MV-4-11 (cell line): Measurements from ENCODE around the gene IL2RG.

Experiments used
- DNase-seq: peaks from one replicate; lab custom pipeline; 2025; lab: John Stamatoyannopoulos, UW

Gene IL2RG

DNA sequence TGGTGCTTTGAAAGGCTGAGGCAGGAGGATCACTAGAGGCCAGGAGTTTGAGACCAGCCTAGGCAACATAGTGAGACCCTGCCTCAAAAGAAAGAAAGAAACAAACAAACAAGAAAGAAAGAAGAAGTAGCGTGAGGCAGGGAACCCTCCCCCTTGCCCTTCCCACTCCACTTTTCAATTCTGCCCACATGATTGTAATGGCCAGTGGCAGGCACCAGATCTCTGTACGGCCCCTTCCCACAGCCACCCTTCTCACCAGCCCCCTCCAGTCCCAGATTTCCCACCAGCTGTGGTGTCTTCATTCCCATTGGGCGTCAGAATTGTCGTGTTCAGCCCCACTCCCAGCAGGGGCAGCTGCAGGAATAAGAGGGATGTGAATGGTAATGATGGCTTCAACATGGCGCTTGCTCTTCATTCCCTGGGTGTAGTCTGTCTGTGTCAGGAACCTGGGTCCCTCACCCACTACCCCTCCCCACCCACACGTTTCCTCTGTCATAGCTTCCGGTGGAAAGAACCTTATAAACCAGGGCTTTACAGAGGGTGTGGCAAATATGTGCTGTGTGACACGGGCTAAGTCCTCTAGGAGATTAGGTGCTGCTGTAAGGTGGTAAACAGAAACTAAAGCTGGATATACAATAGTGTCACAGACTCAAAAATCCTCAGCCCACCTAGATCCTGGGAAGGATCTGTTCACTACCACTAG is at the start of gene IL2RG:
TSS of gene IL2RG (minus strand) at position 437 of the 703 bp plus-strand sequence. CDS start at position 399, 38 bp downstream.
- no peak for DNase-seq

DNA sequence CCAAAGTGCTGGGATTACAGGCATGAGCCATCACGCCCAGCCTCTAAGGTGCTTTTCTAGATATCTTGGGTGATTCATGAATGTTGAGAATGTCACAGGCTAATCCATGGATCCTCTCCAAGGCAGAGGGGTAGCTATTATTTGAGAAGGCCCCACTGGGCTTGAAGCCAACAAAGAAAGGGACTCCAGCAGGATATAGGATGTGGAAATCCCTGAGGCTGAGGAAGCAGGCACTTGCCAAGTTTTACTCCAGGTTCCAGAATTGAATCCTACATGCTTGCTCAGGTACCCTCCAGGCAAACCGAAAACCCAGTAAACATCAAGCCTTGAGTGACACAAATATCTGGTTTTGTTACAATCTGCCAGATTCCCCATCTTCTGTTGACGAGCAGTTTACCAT is 49.1 kb upstream of the IL2RG start:
- no peak for DNase-seq

DNA sequence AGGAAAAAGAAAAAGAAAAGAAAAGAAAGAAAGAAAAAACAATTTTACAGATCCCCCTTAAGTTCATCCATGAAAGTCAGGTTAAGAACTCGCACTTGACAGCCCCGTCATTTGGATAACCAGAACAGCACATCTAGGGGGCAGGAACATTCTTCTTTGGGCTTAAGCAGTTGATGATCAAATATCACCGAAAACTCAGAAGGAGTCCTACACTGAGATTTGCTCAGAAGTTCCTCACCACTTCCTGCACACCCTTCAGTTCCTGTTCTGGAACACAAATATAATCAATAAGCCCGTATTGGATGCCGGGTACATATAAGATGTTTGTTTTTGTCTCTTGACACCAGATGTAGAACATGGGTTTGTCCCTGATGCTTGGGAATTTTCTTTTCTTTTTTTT is 48.0 kb upstream of the IL2RG start:
- no peak for DNase-seq

DNA sequence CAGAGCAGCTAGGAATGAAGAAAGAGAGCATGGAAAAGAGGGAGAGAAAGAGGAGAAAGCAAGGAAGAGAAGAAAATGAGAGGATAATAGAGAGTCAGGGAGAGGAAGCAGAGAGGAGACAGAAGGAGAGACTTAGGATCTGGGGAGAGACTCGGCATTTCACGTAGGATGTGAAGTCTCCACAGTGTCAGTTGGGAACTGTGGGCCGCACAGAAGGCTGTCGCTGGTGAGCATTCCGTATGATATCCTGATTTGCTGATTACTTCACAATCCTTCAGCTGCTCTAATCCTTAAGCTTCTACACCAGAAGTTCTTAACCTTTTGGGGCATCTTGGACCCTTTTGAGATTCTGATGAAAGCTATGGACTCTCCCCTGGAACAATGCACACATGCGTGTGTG is 47.2 kb upstream of the IL2RG start:
- no peak for DNase-seq

DNA sequence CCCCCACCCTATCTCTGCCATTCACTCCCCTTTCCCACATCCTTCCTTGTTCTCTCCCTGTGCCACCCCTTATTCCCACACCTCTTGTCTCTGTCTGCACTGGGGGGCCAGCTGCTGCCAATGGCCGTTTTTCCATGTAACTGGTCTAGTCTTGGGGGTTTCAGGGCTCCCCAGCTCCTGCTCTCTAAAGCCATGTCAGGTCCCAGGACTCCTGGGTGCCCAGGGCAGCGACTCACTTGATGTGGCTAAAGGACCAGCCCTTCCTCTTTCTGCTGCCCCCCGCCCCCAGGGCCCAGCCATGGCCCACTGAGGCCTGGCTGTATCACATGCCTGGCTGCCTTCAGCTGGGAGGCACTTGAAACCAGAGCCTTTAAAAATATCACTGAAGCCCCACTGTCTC is 43.3 kb upstream of the IL2RG start:
- no peak for DNase-seq

DNA sequence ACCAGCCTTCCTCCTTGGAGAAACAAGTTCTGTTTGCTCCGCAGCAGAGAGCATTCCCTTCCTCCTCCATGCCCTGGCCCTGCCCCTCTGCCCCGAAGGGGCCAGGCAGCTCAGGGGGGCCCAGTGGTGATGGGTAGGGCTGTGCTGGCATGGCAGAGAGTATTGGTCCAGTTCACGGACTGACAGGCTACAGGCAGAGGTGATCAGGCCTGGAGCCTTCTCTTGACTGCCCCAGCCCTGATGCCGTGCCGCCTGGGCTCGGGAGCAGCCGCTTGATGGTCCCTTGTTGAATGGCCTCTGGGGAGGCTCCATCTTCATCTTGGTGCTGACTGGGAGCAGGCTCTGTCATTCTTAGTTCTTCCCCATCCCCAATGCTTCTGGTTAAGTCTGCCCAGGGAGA is 42.8 kb upstream of the IL2RG start:
- no peak for DNase-seq

DNA sequence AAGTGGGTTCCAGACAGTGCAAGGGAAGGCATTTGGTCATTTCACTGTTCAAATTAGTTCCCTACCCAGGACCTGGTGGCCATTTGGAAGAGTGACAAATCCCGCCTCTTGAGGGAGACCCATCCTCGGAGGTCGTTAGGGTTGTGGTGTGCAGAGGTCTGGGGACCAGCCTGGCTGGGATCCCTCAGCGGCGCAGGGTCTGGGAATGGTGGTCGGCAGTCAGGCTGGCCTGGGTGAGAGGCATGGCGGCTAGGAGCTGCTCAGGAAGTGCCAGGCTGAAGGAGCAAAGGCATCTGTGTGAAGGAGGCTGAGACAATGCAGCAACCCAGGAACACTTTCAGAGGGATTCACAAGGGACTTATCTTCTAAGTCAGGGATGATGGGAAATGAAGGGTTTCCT is 40.0 kb upstream of the IL2RG start:
- no peak for DNase-seq

DNA sequence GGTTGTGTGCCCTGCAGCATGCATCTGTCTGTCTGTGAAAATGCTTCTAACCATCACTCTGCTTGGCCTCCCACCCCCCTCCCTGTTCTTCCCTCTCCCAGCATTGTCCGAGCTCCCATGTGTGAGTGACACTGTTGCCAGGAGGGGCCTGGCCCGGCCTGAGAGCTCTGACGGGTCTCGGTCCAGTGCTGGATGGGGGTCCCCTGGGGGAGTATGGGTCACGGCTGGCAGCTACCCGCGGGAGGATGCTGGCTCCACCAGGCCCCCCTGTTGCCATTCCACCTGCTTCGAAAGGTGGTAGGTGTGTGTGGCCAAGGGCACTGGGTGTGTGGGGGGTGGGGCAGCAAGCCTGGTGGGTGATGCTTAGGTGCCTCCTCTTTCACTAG is 36.9 kb upstream of the IL2RG start:
- no peak for DNase-seq

DNA sequence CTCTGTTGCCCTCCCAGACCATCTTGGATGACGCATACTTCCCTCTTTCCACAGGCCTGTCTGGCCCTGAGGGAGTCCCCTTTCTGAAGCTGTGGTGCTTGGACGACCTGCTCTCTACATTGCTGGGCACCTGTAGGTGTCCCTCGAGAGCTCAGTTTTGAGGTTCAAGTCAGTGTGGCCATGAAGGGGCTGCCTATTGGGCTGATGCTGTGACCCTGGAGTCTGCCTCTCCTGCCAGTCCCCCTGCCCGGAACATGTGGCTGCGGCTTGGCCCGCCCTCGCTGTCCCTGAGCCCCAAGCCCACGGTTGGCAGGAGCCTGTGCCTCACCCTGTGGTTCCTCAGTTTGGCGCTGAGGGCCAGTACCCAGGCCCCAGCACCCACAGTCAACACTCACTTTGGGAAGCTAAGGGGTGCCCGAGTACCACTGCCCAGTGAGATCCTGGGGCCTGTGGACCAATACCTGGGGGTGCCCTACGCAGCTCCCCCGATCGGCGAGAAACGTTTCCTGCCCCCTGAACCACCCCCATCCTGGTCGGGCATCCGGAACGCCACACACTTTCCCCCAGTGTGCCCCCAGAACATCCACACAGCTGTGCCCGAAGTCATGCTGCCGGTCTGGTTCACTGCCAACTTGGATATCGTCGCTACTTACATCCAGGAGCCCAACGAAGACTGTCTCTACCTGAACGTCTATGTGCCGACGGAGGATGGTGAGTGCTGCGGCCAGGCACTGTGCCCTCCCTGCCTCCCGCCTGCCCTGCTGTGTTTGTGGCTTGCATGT is 36.3 kb upstream of the IL2RG start:
- peak; percentile 1 for DNase-seq

DNA sequence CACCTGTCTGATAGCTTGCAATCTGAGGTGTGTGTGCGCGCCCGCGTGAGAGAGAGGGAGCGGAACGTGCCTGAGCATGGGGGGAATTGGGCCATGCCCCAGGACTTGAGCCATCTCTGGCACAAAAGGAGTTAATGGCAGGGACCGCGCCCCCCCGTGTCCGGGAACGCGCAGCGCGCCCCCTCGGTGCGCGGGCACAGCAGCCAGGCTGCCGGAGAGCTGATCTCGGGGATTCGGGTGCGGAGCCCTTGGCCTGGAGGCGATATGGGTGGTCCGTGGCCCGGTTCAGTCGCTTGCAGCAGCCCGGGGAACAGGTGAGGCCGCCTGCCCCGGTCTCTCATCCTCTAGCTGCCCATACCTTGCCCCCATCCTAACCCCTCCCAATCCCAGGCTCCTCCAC is 33.3 kb upstream of the IL2RG start, which contains the start of gene NLGN3:
TSS of gene NLGN3 (plus strand) at position 191 of the 400 bp plus-strand sequence. CDS start 2,909 bp downstream, outside the sequence.
- no peak for DNase-seq

DNA sequence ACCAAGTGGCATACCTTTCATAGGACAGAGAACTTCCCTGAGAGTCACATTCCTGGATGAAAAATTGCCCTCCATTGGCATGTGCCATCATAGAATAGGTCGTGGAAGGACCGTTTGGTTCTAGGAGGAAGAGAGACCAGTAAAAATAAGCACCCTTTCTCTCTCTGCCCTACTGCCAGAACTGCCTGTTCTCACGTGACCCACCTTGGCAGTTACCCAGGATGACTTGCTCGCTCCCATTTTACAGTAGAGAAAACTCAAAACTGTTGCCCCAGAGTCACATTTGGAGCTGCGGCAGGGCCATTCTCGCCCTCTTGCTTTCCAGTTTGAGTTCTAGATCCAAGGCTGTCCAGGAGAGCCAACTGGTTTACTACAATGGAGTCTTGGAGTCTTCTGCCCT is 32.1 kb upstream of the IL2RG start:
- DNase-seq, result no peak

DNA sequence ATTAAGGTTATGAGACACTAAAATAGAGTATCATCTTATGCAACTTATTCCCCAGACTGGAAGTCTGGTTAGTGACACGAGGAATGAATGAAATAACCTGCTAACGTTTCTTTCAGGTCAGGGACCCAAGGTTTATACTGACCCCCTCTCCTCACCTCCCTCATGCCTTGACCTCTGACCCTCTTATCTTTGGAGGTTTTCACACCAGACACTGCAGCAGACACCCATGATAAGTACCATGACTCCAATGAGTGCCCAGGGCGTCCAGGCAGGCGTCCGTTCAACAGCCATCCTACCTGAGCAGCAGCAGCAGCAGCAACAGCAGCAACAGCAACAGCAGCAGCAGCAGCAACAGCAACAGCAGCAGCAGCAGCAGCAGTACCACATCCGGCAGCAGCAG is 29.1 kb upstream of the IL2RG start:
- DNase-seq, result no peak

DNA sequence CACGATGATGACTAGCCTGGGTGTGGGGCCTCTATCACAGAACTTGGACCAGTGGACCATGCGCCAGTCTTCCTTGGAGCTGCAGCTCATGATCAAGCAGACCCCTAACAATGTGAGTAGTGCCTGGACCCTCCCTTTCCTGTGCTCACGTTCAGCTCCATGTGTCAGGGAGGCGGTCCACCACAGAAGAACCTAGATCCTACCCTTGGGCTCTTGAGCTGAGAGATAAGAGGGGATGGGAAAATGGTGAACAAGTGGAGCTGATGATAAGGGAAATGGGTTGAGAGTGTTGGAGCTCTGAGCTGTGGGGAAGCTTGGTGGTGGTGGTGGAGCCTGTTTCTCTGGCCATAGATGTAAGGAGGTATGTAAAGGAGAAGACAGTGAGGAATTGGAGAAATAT is 20.1 kb upstream of the IL2RG start:
- no peak for DNase-seq

DNA sequence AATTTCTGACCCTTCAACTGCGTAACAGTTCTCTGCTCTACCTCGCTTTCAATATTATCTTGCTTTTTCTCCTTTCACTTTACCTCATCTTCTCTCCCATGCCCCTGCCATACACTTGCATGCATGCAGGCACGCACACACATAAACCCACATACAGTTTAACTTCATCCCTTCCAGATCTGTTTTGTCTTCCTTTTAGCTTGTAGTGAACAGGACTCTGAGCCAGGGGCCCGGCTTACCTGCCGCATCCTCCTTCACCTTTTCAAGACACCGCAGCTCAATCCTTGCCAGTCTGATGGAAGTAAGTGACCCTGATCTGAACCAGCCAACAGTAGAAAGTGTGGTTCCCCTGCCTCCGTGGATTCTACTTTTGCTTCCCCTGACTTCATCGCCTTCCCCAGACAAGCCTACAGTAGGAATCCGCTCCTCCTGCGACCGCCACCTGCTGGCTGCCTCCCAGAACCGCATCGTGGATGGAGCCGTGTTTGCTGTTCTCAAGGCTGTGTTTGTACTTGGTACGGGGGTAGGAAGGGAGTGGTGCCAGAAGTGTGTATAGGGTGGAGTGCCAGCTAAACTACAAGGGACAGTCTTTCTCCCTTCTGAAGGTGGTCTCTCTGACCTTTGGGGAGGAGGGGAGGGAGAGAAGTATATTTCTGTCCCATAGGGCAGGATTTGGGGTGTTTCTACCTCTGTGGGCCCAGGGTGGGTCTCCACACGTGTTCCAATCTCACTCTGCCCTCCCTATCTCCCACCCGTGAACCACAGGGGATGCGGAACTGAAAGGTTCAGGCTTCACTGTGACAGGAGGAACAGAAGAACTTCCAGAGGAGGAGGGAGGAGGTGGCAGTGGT is 17.8 kb upstream of the IL2RG start:
- DNase-seq, result peak; percentile 65

DNA sequence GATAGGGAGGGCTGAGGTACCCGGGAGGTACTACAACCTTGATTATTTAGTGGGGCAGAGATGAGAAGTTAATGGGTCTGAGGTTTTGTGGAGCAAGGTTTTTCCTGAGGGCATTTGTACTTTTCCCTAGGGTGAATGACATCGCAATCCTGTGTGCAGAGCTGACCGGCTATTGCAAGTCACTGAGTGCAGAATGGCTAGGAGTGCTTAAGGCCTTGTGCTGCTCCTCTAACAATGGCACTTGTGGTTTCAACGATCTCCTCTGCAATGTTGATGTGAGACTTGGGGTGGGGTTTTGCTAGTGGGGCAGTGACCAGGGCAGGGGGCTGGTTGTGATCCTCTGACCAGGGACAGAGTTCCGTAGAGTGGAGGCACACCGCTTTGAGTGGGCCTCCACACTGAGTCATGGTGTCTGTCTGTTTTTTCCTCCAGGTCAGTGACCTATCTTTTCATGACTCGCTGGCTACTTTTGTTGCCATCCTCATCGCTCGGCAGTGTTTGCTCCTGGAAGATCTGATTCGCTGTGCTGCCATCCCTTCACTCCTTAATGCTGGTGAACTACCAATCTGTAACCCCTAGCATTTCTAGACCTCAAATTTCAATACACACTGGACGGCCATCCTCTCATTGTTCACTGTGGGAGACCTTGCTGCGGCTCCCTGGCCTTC is 16.9 kb upstream of the IL2RG start:
- no peak for DNase-seq

DNA sequence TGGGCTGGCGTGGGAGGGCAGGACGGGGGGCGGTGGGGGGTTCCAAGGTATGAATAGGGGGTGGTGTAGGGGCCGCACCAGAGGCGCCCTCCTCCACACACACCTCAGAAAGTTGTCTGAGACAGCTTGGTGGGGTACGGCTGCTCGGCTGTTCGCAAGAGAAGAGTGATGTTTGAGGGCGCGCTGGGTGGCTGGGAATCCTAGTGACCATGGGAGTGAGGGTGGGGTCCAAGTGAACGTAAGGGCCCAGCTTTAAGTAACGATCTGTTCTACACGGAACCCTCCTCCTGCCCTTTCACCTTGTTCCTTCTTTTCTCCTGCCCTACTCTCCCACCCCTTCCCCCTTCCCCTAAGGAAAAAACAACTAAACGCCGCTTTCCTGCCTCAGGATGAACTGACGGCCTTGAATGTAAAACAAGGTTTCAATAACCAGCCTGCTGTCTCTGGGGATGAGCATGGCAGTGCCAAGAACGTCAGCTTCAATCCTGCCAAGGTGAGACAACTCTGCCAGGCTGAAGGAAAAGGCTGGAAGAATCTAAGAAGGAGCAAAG is 7.7 kb upstream of the IL2RG start:
- no peak for DNase-seq

DNA sequence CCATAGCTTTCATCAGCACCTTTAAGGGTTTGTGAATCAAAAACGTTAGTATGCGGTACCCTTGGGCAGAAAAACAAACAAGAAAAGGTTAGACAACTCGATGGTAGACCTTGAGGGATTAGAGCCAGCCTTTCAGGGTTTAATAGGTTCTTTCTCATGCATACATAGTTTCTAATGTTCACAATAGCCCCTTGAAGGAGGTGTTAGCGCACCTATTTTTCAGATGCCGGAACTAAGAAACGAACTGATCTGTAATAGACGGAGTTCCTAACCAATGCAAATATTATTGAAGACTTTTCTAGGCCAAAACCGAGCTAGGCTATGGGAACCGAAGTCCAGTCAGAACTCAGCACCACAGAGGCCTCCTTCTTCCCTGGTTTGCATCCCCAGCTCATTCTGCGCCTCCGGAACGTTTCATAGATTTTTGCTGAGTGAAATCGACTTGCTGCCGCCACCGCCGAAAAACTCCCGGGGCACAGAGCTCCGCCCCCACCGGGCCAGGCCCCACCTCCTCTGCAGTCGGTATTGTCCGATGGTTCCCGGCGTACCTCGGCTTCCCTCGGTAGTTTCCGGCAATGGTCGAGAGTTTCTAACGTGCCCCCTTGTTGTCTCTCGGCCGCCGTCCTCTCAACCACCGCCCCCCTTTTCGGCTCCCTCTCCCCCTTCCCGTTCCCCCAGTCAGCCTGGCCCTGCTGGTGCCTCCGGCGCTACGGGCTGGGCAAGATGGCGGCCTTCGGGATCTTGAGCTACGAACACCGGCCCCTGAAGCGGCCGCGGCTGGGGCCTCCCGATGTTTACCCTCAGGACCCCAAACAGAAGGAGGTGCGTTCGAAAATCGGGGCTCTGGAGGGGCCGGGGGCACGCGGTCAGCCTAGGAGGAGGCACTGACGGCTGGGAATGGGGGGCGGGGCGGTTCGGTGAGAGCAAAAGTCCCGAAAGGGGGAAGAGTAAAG is 6.9 kb upstream of the IL2RG start, which contains the start of gene MED12:
TSS of gene MED12 (plus strand) at position 565 of the 953 bp plus-strand sequence. CDS start at position 724, 159 bp downstream.
- DNase-seq, result peak; percentile 67

DNA sequence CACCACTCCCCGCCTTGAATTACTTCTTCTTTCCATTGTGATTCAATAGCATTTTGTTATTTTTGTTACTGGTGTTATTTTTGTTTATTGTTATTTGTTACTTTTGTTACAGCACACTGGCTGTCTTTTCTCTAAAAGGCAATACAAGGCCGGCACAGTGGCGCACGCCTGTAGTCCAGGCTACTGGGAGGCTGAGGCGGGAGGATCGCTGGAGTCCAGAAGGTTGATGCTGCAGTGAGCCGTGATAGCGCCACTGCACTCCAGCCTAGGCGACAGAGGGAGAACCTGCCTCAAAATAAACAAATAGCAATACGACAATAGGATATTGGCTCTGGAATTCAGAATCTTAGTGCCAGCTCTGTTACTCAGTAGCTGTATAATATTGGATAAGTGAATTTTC is 6.0 kb upstream of the IL2RG start:
- DNase-seq, result no peak

DNA sequence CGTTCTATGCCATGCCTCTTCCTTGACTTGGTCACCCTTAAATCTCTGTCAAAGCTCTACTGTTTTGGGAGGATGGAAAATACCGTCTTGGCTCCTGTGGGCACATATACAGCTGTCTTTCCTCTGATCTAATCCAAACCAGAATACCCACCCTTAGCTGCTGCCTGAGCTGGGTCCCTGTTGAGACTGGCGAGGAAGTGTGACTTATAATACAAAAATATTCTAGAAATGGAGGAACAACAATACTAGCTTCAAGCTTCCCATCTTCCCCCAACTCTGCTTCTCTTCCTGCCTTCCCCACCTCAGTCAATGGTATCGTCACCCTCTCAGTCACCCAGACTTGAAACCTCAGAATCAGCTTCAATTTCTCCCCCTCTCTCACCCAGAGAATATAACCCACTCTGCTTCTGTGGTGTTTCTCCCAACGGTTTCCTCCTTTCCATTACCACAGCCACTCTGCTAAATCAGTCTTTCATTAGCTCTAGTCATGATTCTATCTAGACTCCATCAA is 599 bp upstream of the IL2RG start:
- DNase-seq, result peak; percentile 50

DNA sequence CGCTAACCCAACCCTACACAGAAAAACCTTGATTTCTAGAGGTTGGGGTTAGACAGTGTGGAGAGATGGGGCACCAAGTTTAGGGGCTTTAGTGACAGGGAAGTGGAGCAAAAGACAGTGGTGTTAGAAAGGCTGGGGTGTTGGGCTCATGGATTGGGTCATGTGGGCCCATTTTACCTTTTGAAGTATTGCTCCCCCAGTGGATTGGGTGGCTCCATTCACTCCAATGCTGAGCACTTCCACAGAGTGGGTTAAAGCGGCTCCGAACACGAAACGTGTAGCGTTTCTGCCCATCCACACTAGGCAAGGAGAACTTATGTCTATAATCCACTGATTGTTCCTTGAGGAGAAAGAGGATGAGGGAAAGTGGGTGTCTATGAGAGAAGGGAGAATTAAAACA is 2.3 kb downstream of the IL2RG start:
- DNase-seq, result no peak
